Subcutaneous adipose tissue (tissue), 4 donors: Measurements from ENCODE around the gene SLC15A3. TPM values are rescaled to one million over a fixed set of nuclear protein-coding genes. Genes with fewer than 3 reads are reported as not detected.

Source experiments
- CTCF ChIP-seq: fragments of 450-650 bp; IDR thresholded peaks from one replicate; pipeline ENCODE4 v1.5.1; 2016; ENCODE audit warnings: low read depth, mild to moderate bottlenecking, control low read depth, antibody characterized with exemption, moderate library complexity
- total RNA-seq, 4 donors: library from RNA; depleted of rRNA; stranded (reverse); fragments of >200 nt; gene quantifications; one replicate each; pipeline ENCODE4 v1.1.0, GENCODE V29; 2016

SLC15A3 gene
- total RNA-seq, 4 donors from 2014 or later, result 13.5 to 57.6 (median 24.2) TPM

GRCh38 chr11:60922906-60923305, 29.1 kb downstream of the SLC15A3 start:
- TF ChIP-seq CTCF, result no peak

DNA sequence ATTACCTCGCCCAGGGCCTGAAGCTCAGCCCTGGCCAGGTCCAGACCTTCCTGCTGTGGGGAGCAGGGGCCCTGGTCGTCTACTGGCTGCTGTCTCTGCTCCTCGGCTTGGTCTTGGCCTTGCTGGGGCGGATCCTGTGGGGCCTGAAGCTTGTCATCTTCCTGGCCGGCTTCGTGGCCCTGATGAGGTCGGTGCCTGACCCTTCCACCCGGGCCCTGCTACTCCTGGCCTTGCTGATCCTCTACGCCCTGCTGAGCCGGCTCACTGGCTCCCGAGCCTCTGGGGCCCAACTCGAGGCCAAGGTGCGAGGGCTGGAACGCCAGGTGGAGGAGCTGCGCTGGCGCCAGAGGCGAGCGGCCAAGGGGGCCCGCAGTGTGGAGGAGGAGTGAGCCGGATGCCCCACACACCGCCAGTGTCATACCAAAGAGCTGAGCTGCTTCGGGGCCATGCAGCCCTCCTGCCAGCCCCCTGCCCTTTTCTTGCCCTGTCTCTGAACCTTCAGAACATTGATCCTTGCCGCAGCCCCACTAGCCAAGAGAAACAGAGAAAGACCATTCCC, 30.1 kb downstream of the SLC15A3 start:
- TF ChIP-seq CTCF, result no peak

GRCh38 chr11:60921259-60921658, 30.7 kb downstream of the SLC15A3 start:
- TF ChIP-seq CTCF, result no peak

- TF ChIP-seq CTCF, result no peak
These were observed 32.0 kb downstream of the SLC15A3 start for GRCh38 chr11:60919956-60920355.

GRCh38 chr11:60919320-60919719, 32.7 kb downstream of the SLC15A3 start:
- no peak for TF ChIP-seq CTCF

DNA sequence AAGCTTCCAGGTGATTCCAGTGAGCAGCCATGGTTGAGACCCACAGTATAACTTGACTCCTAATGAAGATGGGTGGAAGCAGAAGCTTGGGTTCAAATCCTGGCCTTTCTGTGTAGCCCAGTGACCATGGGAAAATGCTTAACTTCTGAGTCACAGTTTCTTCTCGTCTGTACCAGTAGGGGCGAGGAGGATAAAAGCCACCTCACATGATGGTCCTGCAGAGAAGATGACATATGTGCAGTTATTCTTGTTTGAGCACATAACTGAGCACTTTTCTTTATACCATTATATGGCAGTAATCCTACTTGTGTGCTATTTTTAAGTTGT, 33.1 kb downstream of the SLC15A3 start:
- TF ChIP-seq CTCF, result no peak

GRCh38 chr11:60918251-60918938, 33.6 kb downstream of the SLC15A3 start:
- TF ChIP-seq CTCF, result no peak
